ENCODE measurements around the gene PLPPR3.

DNA sequence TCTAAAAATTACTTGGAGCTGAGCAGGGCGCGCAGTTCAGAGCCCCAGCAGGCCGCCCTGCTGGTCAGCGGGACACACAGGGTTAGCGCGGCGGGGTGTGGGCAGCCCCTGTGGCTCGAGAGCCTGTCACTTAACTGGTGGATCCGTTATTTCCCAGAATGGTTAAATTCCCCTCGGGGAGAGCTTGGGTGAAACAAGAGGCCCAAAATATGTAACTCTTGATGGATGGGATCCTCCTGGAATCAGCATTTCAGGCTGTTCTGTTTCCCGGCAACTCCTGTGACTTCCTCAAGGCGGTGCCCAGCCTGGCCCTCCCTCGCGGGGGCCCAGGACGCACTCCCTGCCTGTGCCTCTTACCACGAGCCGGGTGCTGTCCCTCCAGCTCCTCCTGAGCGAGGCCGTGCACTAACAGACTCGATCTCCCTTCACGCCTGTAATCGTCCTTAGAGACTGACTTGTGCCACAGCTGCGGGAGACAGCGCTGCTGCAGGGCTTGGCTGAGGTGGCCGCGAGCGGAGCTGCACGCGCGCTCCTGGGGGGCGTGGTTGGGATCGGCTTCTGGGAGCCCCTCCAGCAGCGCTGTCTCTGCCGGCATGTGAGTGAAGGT lies 14.8 kb downstream of the PLPPR3 start:
- peak; percentile 32; the same call in 1 of the 2 replicates for TF ChIP-seq POLR2AphosphoS5 (IDR thresholded peaks at IDR 0.05; ENCODE audit: low read depth, low read length)
- no peak for TF ChIP-seq FOXP2 (optimal IDR thresholded peaks at IDR 0.05; ENCODE audit: borderline replicate concordance, extremely low read depth, extremely low read length, insufficient read depth)
- TF ChIP-seq TAF1 (IDR thresholded peaks at IDR 0.05; ENCODE audit: borderline replicate concordance, insufficient read depth, low read length), result no peak
- TF ChIP-seq, protein P1, sequence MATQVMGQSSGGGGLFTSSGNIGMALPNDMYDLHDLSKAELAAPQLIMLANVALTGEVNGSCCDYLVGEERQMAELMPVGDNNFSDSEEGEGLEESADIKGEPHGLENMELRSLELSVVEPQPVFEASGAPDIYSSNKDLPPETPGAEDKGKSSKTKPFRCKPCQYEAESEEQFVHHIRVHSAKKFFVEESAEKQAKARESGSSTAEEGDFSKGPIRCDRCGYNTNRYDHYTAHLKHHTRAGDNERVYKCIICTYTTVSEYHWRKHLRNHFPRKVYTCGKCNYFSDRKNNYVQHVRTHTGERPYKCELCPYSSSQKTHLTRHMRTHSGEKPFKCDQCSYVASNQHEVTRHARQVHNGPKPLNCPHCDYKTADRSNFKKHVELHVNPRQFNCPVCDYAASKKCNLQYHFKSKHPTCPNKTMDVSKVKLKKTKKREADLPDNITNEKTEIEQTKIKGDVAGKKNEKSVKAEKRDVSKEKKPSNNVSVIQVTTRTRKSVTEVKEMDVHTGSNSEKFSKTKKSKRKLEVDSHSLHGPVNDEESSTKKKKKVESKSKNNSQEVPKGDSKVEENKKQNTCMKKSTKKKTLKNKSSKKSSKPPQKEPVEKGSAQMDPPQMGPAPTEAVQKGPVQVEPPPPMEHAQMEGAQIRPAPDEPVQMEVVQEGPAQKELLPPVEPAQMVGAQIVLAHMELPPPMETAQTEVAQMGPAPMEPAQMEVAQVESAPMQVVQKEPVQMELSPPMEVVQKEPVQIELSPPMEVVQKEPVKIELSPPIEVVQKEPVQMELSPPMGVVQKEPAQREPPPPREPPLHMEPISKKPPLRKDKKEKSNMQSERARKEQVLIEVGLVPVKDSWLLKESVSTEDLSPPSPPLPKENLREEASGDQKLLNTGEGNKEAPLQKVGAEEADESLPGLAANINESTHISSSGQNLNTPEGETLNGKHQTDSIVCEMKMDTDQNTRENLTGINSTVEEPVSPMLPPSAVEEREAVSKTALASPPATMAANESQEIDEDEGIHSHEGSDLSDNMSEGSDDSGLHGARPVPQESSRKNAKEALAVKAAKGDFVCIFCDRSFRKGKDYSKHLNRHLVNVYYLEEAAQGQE (IDR thresholded peaks at IDR 0.05; ENCODE audit: insufficient read depth in 1 of 2, low read depth in 2 of 2, low read length in 2 of 2), result no peak
- TF ChIP-seq SIN3A (IDR thresholded peaks at IDR 0.05; ENCODE audit: borderline replicate concordance, insufficient read depth, low read length), result no peak

Measured in PFSK-1 (cell line).